ENCODE data around the gene TNFSF15. TPM values are rescaled to one million over a fixed set of nuclear protein-coding genes. Genes with fewer than 3 reads are reported as not detected.

The TNFSF15 gene
- total RNA-seq, 2 experiments from 2014 or later, result 0.12 to 0.14 TPM

GRCh38 chr9:114798780-114799427 is 6.9 kb downstream of the TNFSF15 start:
- Mint-ChIP-seq H3K4me1 (ENCODE audit: low read depth) (no peaks in the 10 kb centered on the region), H3K27ac (no peak overlapping the region), H3K9me3 (no peaks in the 10 kb centered on the region), H3K36me3 (no peaks in the 10 kb centered on the region), H3K4me3 (no peak overlapping the region), H3K27me3 (peaks cover 2% of the 10 kb centered on the region)
- no peak for DNase-seq
- ChIA-PET CTCF (interaction anchor here (0.8 kb wide), 1 partner anchor 14 kb away, joined by 3 read pairs; no protein-coding TSS in a partner anchor), POLR2A (no interaction called here)
- intact Hi-C loops (cut with micrococcal nuclease), result no loop called here

- H3K9me3 Mint-ChIP-seq, result no peaks in the 10 kb centered on the region
- ChIA-PET POLR2A (no interaction called here), CTCF (no interaction called here)
- intact Hi-C loops (cut with micrococcal nuclease), result no loop called here
- no peaks in the 10 kb centered on the region for H3K4me1 Mint-ChIP-seq (ENCODE audit: low read depth)
- no peak for DNase-seq
- H3K27ac Mint-ChIP-seq, result no peak overlapping the region
- peaks cover 2% of the 10 kb centered on the region for H3K27me3 Mint-ChIP-seq
- H3K4me3 Mint-ChIP-seq, result no peak overlapping the region
- H3K36me3 Mint-ChIP-seq, result no peaks in the 10 kb centered on the region
These were observed 7.7 kb downstream of the TNFSF15 start for GRCh38 chr9:114798101-114798500.

- ChIA-PET POLR2A (no interaction called here), CTCF (no interaction called here)
- Mint-ChIP-seq H3K27me3 (no peaks in the 10 kb centered on the region), H3K36me3 (no peaks in the 10 kb centered on the region), H3K4me3 (no peak overlapping the region), H3K9me3 (no peaks in the 10 kb centered on the region), H3K27ac (no peak overlapping the region), H3K4me1 (ENCODE audit: low read depth) (no peaks in the 10 kb centered on the region)
- DNase-seq, result no peak
- intact Hi-C loops (cut with micrococcal nuclease), result no loop called here
These were observed 13.4 kb downstream of the TNFSF15 start for GRCh38 chr9:114792396-114792795.

GRCh38 chr9:114791736-114792135 is 14.1 kb downstream of the TNFSF15 start:
- H3K4me3 Mint-ChIP-seq, result no peak overlapping the region
- no peaks in the 10 kb centered on the region for H3K4me1 Mint-ChIP-seq (ENCODE audit: low read depth)
- H3K9me3 Mint-ChIP-seq, result no peaks in the 10 kb centered on the region
- POLR2A ChIA-PET, result no interaction called here
- no peaks in the 10 kb centered on the region for H3K27me3 Mint-ChIP-seq
- no peak for DNase-seq
- intact Hi-C loops (cut with micrococcal nuclease), result no loop called here
- no peaks in the 10 kb centered on the region for H3K36me3 Mint-ChIP-seq
- CTCF ChIA-PET, result no interaction called here
- no peak overlapping the region for H3K27ac Mint-ChIP-seq

- Mint-ChIP-seq H3K9me3 (no peaks in the 10 kb centered on the region), H3K4me3 (no peak overlapping the region), H3K27me3 (no peaks in the 10 kb centered on the region), H3K36me3 (no peaks in the 10 kb centered on the region), H3K27ac (no peak overlapping the region), H3K4me1 (ENCODE audit: low read depth) (no peaks in the 10 kb centered on the region)
- DNase-seq, result no peak
- intact Hi-C loops (cut with micrococcal nuclease), result no loop called here
- ChIA-PET CTCF (no interaction called here), POLR2A (no interaction called here)
These were observed 14.5 kb downstream of the TNFSF15 start for GRCh38 chr9:114791312-114791711.

- POLR2A ChIA-PET, result no interaction called here
- H3K9me3 Mint-ChIP-seq, result no peaks in the 10 kb centered on the region
- no peaks in the 10 kb centered on the region for H3K27me3 Mint-ChIP-seq
- CTCF ChIA-PET, result no interaction called here
- no peaks in the 10 kb centered on the region for H3K4me1 Mint-ChIP-seq (ENCODE audit: low read depth)
- no peak overlapping the region for H3K27ac Mint-ChIP-seq
- H3K36me3 Mint-ChIP-seq, result no peaks in the 10 kb centered on the region
- no peak for DNase-seq
- H3K4me3 Mint-ChIP-seq, result no peak overlapping the region
- intact Hi-C loops (cut with micrococcal nuclease), result no loop called here
These were observed 15.3 kb downstream of the TNFSF15 start for GRCh38 chr9:114790521-114790920.

GRCh38 chr9:114789006-114789405 is 16.8 kb downstream of the TNFSF15 start:
- intact Hi-C loops (cut with micrococcal nuclease), result no loop called here
- H3K36me3 Mint-ChIP-seq, result no peaks in the 10 kb centered on the region
- no peak for DNase-seq
- CTCF ChIA-PET, result interaction anchor here (0.7 kb wide), 1 partner anchor 20 kb away, joined by 3 read pairs; no protein-coding TSS in a partner anchor
- no peak overlapping the region for H3K27ac Mint-ChIP-seq
- POLR2A ChIA-PET, result interaction anchor here (0.7 kb wide), 1 partner anchor 31 kb away, joined by 3 read pairs; no protein-coding TSS in a partner anchor
- no peaks in the 10 kb centered on the region for H3K9me3 Mint-ChIP-seq
- no peak overlapping the region for H3K4me3 Mint-ChIP-seq
- no peaks in the 10 kb centered on the region for H3K27me3 Mint-ChIP-seq
- no peaks in the 10 kb centered on the region for H3K4me1 Mint-ChIP-seq (ENCODE audit: low read depth)

GRCh38 chr9:114787781-114788498 is 17.9 kb downstream of the TNFSF15 start:
- no peak for DNase-seq
- no peaks in the 10 kb centered on the region for H3K27me3 Mint-ChIP-seq
- ChIA-PET CTCF (no interaction called here), POLR2A (no interaction called here)
- no peaks in the 10 kb centered on the region for H3K4me1 Mint-ChIP-seq (ENCODE audit: low read depth)
- H3K27ac Mint-ChIP-seq, result no peak overlapping the region
- no peaks in the 10 kb centered on the region for H3K36me3 Mint-ChIP-seq
- intact Hi-C loops (cut with micrococcal nuclease), result no loop called here
- H3K4me3 Mint-ChIP-seq, result no peak overlapping the region
- no peaks in the 10 kb centered on the region for H3K9me3 Mint-ChIP-seq

GRCh38 chr9:114787214-114787613 is 18.6 kb downstream of the TNFSF15 start:
- no peak for DNase-seq
- intact Hi-C loops (cut with micrococcal nuclease), result no loop called here
- no peak overlapping the region for H3K4me3 Mint-ChIP-seq
- POLR2A ChIA-PET, result no interaction called here
- no peaks in the 10 kb centered on the region for H3K4me1 Mint-ChIP-seq (ENCODE audit: low read depth)
- CTCF ChIA-PET, result no interaction called here
- H3K9me3 Mint-ChIP-seq, result no peaks in the 10 kb centered on the region
- no peaks in the 10 kb centered on the region for H3K27me3 Mint-ChIP-seq
- no peak overlapping the region for H3K27ac Mint-ChIP-seq
- H3K36me3 Mint-ChIP-seq, result no peaks in the 10 kb centered on the region

GRCh38 chr9:114785866-114786650 is 19.8 kb downstream of the TNFSF15 start:
- no peaks in the 10 kb centered on the region for H3K36me3 Mint-ChIP-seq
- no peaks in the 10 kb centered on the region for H3K27me3 Mint-ChIP-seq
- POLR2A ChIA-PET, result no interaction called here
- H3K4me1 Mint-ChIP-seq (ENCODE audit: low read depth), result no peaks in the 10 kb centered on the region
- CTCF ChIA-PET, result no interaction called here
- H3K9me3 Mint-ChIP-seq, result no peaks in the 10 kb centered on the region
- no peak overlapping the region for H3K4me3 Mint-ChIP-seq
- intact Hi-C loops (cut with micrococcal nuclease), result no loop called here
- no peak overlapping the region for H3K27ac Mint-ChIP-seq
- DNase-seq, result no peak

GRCh38 chr9:114784721-114785279 is 21.0 kb downstream of the TNFSF15 start:
- Mint-ChIP-seq H3K27me3 (no peaks in the 10 kb centered on the region), H3K4me3 (no peak overlapping the region), H3K9me3 (no peaks in the 10 kb centered on the region), H3K27ac (no peak overlapping the region), H3K36me3 (no peaks in the 10 kb centered on the region), H3K4me1 (ENCODE audit: low read depth) (no peaks in the 10 kb centered on the region)
- CTCF ChIA-PET, result interaction anchor here (1.0 kb wide), 1 partner anchor 104 kb away, joined by 3 read pairs; no protein-coding TSS in a partner anchor
- intact Hi-C loops (cut with micrococcal nuclease), result no loop called here
- DNase-seq, result no peak
- POLR2A ChIA-PET, result no interaction called here

- Mint-ChIP-seq H3K36me3 (no peaks in the 10 kb centered on the region), H3K4me1 (ENCODE audit: low read depth) (peaks cover 7% of the 10 kb centered on the region), H3K4me3 (no peak overlapping the region), H3K9me3 (no peaks in the 10 kb centered on the region), H3K27ac (no peak overlapping the region), H3K27me3 (peaks cover 2% of the 10 kb centered on the region)
- no peak for DNase-seq
- intact Hi-C loops (cut with micrococcal nuclease), result no loop called here
- ChIA-PET CTCF (no interaction called here), POLR2A (no interaction called here)
These were observed 23.3 kb downstream of the TNFSF15 start for GRCh38 chr9:114782586-114782985.

Data from activated CD4-positive, alpha-beta memory T cell treated with anti-CD3 and anti-CD28 coated beads for 36 hours (primary cell).